Measurements from ENCODE around the gene RASEF. TPM values are rescaled to one million over a fixed set of nuclear protein-coding genes. Genes with fewer than 3 reads are reported as not detected.

The RASEF gene
- total and polyA plus RNA-seq, 10 of the 15 experiments (the other 5 are each of a cell fraction or from before 2014, with no cell fraction given) = under 0.01 to 0.04 (median 0.01) TPM; not detected in 7

DNA sequence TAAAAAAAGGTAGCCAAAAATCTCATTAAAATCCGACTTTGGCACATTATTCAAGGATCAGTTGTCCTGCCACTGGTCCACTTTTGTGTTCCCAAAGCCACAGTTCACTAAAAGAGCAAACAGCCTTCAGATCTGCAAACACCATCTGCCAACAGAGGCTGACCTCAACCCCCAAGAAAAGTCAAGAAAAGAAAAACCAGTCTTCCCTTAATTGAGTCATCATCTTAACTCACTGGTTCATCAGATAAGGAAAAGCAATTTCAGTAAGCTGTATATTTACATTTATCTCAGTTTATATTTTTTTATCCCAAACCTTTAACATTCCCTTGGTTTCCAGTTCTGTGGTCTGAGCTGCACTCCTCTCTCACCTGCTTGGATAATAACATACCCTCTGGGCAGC lies 21.2 kb downstream of the RASEF start (continued):
- TF ChIP-seq, protein P1, sequence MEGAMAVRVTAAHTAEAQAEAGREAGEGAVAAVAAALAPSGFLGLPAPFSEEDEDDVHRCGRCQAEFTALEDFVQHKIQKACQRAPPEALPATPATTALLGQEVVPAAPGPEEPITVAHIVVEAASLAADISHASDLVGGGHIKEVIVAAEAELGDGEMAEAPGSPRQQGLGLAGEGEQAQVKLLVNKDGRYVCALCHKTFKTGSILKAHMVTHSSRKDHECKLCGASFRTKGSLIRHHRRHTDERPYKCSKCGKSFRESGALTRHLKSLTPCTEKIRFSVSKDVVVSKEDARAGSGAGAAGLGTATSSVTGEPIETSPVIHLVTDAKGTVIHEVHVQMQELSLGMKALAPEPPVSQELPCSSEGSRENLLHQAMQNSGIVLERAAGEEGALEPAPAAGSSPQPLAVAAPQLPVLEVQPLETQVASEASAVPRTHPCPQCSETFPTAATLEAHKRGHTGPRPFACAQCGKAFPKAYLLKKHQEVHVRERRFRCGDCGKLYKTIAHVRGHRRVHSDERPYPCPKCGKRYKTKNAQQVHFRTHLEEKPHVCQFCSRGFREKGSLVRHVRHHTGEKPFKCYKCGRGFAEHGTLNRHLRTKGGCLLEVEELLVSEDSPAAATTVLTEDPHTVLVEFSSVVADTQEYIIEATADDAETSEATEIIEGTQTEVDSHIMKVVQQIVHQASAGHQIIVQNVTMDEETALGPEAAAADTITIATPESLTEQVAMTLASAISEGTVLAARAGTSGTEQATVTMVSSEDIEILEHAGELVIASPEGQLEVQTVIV (IDR thresholded peaks at IDR 0.05; ENCODE audit: borderline replicate concordance, partially characterized antibody) = no peak
- TF ChIP-seq NFXL1 (IDR thresholded peaks at IDR 0.05; ENCODE audit: borderline replicate concordance) = no peak
- TF ChIP-seq ZNF384 (IDR thresholded peaks at IDR 0.05; ENCODE audit: borderline replicate concordance, low read depth, low read length) = no peak
- TF ChIP-seq CBX3 (IDR thresholded peaks at IDR 0.05; ENCODE audit: borderline replicate concordance, low read depth) = no peak

DNA sequence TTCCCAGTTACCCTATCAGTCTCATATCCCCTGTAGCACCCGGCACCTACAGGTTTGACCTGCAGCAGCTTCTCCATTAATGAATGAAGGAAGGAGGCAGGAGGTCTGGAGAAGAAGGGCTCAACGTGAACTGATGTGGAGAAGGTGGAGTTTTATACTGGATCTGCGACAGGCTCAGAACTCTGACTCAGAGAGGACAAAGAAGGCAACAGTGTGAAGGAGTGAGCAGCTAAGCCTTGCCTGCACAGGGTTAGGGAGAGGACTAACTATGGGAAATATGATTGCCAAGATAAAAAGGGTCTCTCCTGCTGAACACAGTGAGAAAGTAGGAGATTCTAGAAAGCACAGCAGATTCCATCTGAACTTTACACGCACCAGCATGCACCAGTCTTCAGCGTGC lies 23.6 kb downstream of the RASEF start:
- ChIA-PET CTCF (no interaction called here), SMC1A (ENCODE audit: uncharacterized antibody, unreplicated experiment) (no interaction called here), POLR2A (no interaction called here), RAD21 (ENCODE audit: unreplicated experiment) (no interaction called here)
- no peak for FAIRE-seq
- Histone ChIP-seq H3K27me3 (replicated peaks in 1 of 2; ENCODE audit: control insufficient read depth in 2 of 2, insufficient read depth in 2 of 2, low read length in 1 of 2) (no peaks in the 10 kb centered on the region), H3K36me3 (ENCODE audit: control insufficient read depth in 2 of 2, insufficient read depth in 2 of 2, low read length in 1 of 2) (no peaks in the 10 kb centered on the region), H3K27ac (ENCODE audit: control insufficient read depth, insufficient read depth) (no peak overlapping the region), H3K4me2 (ENCODE audit: control insufficient read depth, insufficient read depth) (no peak overlapping the region), H3K9ac (ENCODE audit: control insufficient read depth, insufficient read depth, low read length) (no peak overlapping the region), H4K20me1 (ENCODE audit: control insufficient read depth, insufficient read depth) (no peaks in the 10 kb centered on the region), H3K4me1 (ENCODE audit: control insufficient read depth, insufficient read depth, low read length) (no peaks in the 10 kb centered on the region), H2AFZ (ENCODE audit: control insufficient read depth, low read depth, low read length) (no peak overlapping the region), H3K79me2 (ENCODE audit: control insufficient read depth, insufficient read depth, low read length) (no peaks in the 10 kb centered on the region), H3K9me3 (replicated peaks; ENCODE audit: control insufficient read depth, insufficient read depth, low read length) (no peaks in the 10 kb centered on the region), H3K4me3 (no peak overlapping the region)
- WGBS (ENCODE audit: insufficient coverage, insufficient replicate concordance, low lambda C conversion rate, missing lambda C conversion rate) = 30% methylated on average over 5 of the region's 5 CpGs
- intact Hi-C loops (cut with micrococcal nuclease; ENCODE audit: unreplicated experiment) (no loop called here), in situ Hi-C loops (cut with MboI) (no loop called here)
- TF ChIP-seq NFXL1 (IDR thresholded peaks at IDR 0.05; ENCODE audit: borderline replicate concordance) (no peak), RUNX3 (IDR thresholded peaks at IDR 0.05; ENCODE audit: low read length) (no peak), SREBF1 (IDR thresholded peaks at IDR 0.05; ENCODE audit: low read length) (no peak), CBX3 (IDR thresholded peaks at IDR 0.05; ENCODE audit: borderline replicate concordance, low read depth) (no peak), RELA (IDR thresholded peaks at IDR 0.05; ENCODE audit: borderline replicate concordance, partially characterized antibody) (no peak), YBX1 (IDR thresholded peaks at IDR 0.05) (no peak), SUPT20H (IDR thresholded peaks at IDR 0.05; ENCODE audit: borderline replicate concordance, control insufficient read depth, low read depth, low read length) (no peak), SPI1 (IDR thresholded peaks at IDR 0.05; ENCODE audit: borderline replicate concordance, insufficient read depth, low read depth, low read length) (no peak)
- TF ChIP-seq, protein P2, sequence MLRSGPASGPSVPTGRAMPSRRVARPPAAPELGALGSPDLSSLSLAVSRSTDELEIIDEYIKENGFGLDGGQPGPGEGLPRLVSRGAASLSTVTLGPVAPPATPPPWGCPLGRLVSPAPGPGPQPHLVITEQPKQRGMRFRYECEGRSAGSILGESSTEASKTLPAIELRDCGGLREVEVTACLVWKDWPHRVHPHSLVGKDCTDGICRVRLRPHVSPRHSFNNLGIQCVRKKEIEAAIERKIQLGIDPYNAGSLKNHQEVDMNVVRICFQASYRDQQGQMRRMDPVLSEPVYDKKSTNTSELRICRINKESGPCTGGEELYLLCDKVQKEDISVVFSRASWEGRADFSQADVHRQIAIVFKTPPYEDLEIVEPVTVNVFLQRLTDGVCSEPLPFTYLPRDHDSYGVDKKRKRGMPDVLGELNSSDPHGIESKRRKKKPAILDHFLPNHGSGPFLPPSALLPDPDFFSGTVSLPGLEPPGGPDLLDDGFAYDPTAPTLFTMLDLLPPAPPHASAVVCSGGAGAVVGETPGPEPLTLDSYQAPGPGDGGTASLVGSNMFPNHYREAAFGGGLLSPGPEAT (IDR thresholded peaks at IDR 0.05; ENCODE audit: low read depth) = no peak
- TF ChIP-seq, protein P3, sequence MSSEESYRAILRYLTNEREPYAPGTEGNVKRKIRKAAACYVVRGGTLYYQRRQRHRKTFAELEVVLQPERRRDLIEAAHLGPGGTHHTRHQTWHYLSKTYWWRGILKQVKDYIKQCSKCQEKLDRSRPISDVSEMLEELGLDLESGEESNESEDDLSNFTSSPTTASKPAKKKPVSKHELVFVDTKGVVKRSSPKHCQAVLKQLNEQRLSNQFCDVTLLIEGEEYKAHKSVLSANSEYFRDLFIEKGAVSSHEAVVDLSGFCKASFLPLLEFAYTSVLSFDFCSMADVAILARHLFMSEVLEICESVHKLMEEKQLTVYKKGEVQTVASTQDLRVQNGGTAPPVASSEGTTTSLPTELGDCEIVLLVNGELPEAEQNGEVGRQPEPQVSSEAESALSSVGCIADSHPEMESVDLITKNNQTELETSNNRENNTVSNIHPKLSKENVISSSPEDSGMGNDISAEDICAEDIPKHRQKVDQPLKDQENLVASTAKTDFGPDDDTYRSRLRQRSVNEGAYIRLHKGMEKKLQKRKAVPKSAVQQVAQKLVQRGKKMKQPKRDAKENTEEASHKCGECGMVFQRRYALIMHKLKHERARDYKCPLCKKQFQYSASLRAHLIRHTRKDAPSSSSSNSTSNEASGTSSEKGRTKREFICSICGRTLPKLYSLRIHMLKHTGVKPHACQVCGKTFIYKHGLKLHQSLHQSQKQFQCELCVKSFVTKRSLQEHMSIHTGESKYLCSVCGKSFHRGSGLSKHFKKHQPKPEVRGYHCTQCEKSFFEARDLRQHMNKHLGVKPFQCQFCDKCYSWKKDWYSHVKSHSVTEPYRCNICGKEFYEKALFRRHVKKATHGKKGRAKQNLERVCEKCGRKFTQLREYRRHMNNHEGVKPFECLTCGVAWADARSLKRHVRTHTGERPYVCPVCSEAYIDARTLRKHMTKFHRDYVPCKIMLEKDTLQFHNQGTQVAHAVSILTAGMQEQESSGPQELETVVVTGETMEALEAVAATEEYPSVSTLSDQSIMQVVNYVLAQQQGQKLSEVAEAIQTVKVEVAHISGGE (CRISPR knock-in tag; IDR thresholded peaks at IDR 0.05) = no peak
- no peak for DNase-seq (ENCODE audit: low read depth, low spot score)
- no TSS peak for BruUV-seq (replicated peaks)
- ATAC-seq = no peak
